Activated T-cell treated with anti-CD3 and anti-CD28 coated beads for 4 hours (primary cell): ENCODE results near the gene WNT3A.

Experiments
- DNase-seq: peaks from one replicate; pipeline ENCODE4 v3.0.0-alpha.2; 2020

Gene WNT3A

DNA sequence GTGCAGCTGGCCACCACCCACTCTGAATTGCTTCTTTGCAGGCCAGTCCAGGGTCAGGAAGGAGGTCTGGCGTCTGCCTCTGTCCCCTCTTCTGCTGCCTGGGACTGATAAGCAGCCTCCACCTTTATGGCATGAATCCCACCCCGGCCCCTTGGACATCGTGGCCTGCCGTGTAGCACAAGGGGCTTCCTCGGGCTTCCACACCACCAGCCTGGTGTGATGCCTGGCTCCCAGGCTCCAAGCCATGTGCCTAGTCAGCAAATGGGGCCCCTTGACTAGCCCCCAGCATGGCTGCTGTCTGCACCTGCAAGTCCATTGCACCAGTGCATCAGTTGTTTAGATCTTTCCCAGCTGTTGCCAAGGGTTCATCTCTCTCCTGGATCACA lies 65.9 kb downstream of the WNT3A start:
- DNase-seq: no peak

- no peak for DNase-seq
These were observed 66.5 kb downstream of the WNT3A start for GRCh38 chr1:228073061-228073856.

DNA sequence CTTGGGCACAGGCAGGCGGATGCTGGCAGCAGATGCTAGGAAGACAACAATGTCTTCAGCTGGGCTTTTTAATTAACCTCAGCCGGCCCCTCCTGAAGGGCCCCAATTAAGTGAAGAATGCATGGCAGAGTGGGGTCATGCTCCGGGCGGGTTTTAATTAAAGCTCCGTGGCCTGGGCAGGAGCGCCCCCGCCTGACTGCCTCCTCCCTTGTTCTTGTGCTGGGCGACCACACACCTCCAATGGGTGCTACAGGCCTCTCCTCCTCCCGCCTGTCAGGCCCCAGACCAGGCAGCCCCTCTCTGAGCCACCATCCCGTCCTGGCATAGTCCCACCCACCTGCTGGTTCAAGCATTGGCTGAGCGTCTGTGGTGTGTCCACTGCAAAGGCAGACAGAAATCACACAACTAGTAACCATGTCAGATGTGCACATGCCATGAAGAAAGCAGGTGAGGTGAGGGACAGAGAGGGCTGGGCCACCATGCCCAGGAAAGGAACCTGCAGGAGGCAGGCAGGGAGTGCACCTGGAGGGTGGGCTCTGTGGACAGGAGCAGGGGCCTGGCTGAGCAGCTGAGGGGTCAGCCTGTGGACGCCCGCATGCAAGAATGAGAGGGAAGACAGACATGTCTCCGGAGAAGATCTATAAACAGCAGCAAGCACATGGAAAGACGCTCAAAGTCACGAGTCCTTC lies 67.2 kb downstream of the WNT3A start:
- DNase-seq: no peak

- no peak for DNase-seq
These were observed 68.3 kb downstream of the WNT3A start for GRCh38 chr1:228074954-228075730.

- no peak for DNase-seq
These were observed 69.0 kb downstream of the WNT3A start for GRCh38 chr1:228075801-228076271.

GRCh38 chr1:228076796-228077430 lies 70.1 kb downstream of the WNT3A start:
- DNase-seq: no peak

DNA sequence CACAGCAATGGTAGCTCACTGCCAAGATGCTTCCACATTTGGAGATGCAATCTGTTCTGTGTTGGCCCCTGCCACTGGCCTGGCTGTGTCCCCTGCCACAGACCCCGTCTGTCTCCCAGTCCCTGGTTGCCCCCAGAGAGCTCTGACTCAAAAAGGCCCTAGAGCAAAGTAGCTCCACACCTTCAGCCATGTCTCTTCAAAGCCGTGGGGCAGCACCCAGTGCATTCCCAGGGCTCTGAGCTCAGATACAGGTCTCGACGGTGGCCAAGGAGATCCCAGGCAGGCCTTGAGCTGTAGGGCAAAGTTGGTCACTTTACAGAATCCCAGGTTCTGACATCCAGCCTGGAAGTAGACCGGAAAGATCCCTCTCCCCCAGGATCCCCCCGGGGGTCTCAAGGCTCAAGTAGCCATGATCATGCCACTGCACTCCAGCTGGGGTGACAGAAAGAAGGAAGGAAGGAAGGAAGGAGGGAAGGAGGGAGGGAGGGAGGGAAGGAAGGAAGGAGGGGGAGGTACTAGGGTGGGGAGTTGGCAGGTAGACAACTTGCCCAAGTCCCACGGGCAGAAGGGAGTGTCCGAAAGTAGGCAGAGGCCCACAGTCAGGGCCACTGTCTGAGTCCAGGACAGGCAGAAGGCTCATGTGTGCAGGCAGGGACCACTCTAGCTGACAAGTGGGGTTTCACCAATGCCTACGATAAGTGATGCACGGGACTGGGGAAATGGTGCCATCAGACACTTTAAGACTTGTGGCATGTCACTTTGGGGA lies 71.0 kb downstream of the WNT3A start:
- DNase-seq: no peak

- DNase-seq: no peak
These were observed 72.2 kb downstream of the WNT3A start for GRCh38 chr1:228079013-228079412.

GRCh38 chr1:228079601-228080263 lies 72.9 kb downstream of the WNT3A start:
- DNase-seq: no peak

GRCh38 chr1:228081144-228081543 lies 74.3 kb downstream of the WNT3A start:
- no peak for DNase-seq

- no peak for DNase-seq
These were observed 74.9 kb downstream of the WNT3A start for GRCh38 chr1:228081578-228082213.

GRCh38 chr1:228082214-228082917 lies 75.6 kb downstream of the WNT3A start, which contains the start of gene ARF1:
Gene ARF1 (plus strand): TSS chr1:228082708. CDS start chr1:228097115, 14,407 bp downstream.
- DNase-seq: peak; percentile 89

DNA sequence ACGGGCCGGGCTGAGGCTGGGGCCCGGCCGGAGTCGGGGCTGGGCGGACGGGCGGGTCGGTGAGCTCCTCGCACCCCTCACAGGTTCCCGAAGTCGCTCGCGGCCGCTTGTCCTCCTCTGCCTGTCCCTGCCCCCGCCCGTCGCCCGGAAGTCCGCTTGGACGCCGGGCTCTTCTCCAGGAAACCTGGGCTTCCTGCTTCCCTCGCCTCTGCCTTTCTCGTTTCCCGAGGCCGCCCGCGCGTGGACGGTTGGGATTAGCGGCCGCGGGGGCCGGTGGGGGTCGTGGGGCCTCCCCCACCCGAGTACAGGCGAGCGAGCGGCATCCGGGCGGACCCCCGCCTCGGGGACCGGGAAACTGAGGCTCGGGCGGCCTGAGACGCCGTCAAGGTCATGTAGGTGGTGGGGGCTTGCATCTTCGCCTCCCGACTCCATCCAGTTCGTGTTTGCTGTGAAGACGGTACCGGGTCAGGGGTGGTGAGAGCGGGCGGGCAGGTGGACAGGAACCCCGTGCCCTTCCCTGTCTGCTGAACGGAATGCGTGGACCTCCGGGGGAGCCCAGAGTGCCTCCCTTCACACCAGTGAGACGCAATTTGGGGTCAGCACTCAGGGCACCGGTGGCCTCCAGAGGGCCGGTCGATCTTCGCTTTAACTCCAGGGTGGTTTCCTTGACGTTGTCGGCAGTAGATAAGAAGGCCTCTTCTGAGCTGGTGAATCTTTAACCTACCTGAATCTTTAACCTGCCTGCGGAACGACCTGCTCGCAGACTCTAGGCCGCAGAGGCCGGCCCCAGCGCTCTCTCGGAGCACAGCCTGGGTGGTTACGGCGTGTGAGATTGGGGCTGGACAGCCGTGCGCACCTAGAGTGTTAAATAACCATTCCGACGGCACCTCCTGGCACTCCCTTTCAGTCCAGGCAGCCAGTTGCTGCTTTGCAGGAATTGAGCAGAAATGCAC lies 76.4 kb downstream of the WNT3A start:
- no peak for DNase-seq

DNA sequence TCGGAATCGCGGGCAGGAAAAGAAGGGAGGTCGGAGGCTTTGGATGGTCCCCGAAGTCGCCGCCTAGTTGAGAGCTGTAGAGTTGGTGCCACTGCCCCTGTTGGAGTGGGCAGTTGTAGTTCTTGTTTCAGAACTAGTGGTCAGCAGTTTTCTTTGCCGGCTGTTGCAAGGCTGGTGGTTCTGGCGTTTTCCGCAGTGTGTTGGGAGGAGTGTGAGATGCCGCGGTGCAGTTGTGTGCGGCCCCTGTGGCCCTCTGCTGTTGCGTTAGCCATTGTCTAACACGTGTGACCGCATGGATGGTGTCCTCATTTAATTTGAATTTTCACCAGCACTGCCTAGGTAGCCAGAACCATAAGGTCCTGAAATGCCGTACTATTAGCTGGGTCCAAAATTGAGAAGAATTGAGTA lies 77.1 kb downstream of the WNT3A start:
- no peak for DNase-seq

GRCh38 chr1:228084325-228084724 lies 77.5 kb downstream of the WNT3A start:
- no peak for DNase-seq

DNA sequence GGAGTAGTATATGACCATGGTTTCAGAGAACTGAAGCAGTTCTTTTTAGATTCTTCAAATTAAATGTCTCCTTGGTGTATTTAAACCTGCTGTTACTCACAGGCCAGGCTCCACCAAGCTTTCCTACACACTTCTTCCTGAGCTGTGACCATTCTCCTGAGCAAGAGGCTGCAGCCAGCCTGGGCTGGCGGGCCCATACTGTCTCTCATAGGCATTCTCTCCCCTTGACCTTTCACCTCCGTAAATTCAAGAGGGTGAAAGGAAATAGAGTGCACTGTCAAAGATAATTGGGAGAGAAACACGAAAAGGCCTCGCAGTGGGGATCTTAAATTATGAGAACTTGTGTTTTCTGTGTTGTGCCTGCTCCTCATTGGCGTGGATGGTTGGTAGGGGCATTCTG lies 78.0 kb downstream of the WNT3A start:
- no peak for DNase-seq

GRCh38 chr1:228085287-228085951 lies 78.6 kb downstream of the WNT3A start:
- DNase-seq: no peak

GRCh38 chr1:228087771-228088251 lies 81.0 kb downstream of the WNT3A start:
- DNase-seq: no peak
